Hepatocyte (in vitro differentiated cells): ENCODE measurements around the gene TMA7.

ENCODE experiments used
- EZH2 ChIP-seq: fragments of 200-600 bp; sonication (generic); IDR thresholded peaks from 2 replicates; pipeline ENCODE4 v1.6.1; 2016; ENCODE audit warnings: antibody characterized with exemption, mild to moderate bottlenecking, borderline replicate concordance
- EZH2phosphoT487 ChIP-seq: fragments of 200-600 bp; sonication (generic); IDR thresholded peaks from one replicate; pipeline ENCODE4 v1.6.1; 2018; ENCODE audit warnings: antibody characterized with exemption, mild to moderate bottlenecking, low read depth, moderate library complexity; ENCODE audit not compliant: unreplicated experiment, severe bottlenecking
- TF ChIP-seq, protein P1 (sequence below): fragments of 200-600 bp; sonication (generic); IDR thresholded peaks from 2 replicates; pipeline ENCODE4 v1.5.1; 2016; ENCODE audit warnings: antibody characterized with exemption, mild to moderate bottlenecking; ENCODE audit not compliant: poor library complexity

DNA sequence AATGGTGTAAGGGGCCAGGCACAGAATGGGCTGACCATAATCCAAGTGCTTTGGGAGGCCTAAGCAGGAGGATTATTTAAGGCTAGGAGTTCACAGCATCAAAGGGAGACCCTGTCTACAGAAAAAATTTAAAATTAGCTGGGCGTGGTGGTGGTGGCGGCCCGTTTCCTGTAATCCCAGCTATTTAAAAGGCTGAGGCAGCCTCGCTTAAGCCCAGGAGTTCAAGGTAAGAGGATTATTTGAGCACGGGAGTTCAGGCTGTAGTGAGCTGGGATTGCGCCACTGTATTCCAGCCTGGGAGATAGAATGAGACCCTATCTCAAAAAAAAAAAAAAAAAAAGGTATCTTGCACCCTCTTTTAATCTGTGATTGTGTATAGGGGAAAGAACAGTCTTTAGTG is 1.9 kb downstream of the TMA7 start:
- TF ChIP-seq, protein P1, sequence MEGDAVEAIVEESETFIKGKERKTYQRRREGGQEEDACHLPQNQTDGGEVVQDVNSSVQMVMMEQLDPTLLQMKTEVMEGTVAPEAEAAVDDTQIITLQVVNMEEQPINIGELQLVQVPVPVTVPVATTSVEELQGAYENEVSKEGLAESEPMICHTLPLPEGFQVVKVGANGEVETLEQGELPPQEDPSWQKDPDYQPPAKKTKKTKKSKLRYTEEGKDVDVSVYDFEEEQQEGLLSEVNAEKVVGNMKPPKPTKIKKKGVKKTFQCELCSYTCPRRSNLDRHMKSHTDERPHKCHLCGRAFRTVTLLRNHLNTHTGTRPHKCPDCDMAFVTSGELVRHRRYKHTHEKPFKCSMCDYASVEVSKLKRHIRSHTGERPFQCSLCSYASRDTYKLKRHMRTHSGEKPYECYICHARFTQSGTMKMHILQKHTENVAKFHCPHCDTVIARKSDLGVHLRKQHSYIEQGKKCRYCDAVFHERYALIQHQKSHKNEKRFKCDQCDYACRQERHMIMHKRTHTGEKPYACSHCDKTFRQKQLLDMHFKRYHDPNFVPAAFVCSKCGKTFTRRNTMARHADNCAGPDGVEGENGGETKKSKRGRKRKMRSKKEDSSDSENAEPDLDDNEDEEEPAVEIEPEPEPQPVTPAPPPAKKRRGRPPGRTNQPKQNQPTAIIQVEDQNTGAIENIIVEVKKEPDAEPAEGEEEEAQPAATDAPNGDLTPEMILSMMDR = no peak
- no peak for TF ChIP-seq EZH2phosphoT487
- TF ChIP-seq EZH2 = no peak
